ENCODE data around the gene NSD1.

NSD1 gene

GRCh38 chr5:177097016-177097985 is 36.3 kb upstream of the NSD1 start:
- no peak for DNase-seq (ENCODE audit: low read depth)

- DNase-seq (ENCODE audit: low read depth) = no peak
Observed at GRCh38 chr5:177098120-177098469, 35.5 kb upstream of the NSD1 start.

- DNase-seq (ENCODE audit: low read depth) = no peak
Observed at GRCh38 chr5:177098470-177099141, 35.0 kb upstream of the NSD1 start.

GRCh38 chr5:177099422-177100093 is 34.0 kb upstream of the NSD1 start:
- DNase-seq (ENCODE audit: low read depth) = no peak

- peak; percentile 67 for DNase-seq (ENCODE audit: low read depth)
Observed at GRCh38 chr5:177100714-177101121, 32.9 kb upstream of the NSD1 start.

GRCh38 chr5:177103523-177104253 is 29.9 kb upstream of the NSD1 start:
- no peak for DNase-seq (ENCODE audit: low read depth)

GRCh38 chr5:177105691-177106476 is 27.7 kb upstream of the NSD1 start:
- DNase-seq (ENCODE audit: low read depth) = no peak

- DNase-seq (ENCODE audit: low read depth) = no peak
Observed at GRCh38 chr5:177107159-177107558, 26.4 kb upstream of the NSD1 start.

GRCh38 chr5:177109810-177110209 is 23.8 kb upstream of the NSD1 start:
- no peak for DNase-seq (ENCODE audit: low read depth)

- peak; percentile 67 for DNase-seq (ENCODE audit: low read depth)
Observed at GRCh38 chr5:177111720-177112394, 21.7 kb upstream of the NSD1 start.

GRCh38 chr5:177112589-177113220 is 20.9 kb upstream of the NSD1 start:
- no peak for DNase-seq (ENCODE audit: low read depth)

GRCh38 chr5:177113566-177114424 is 19.8 kb upstream of the NSD1 start:
- DNase-seq (ENCODE audit: low read depth) = peak; percentile 80

GRCh38 chr5:177116631-177117373 is 16.8 kb upstream of the NSD1 start:
- no peak for DNase-seq (ENCODE audit: low read depth)

- DNase-seq (ENCODE audit: low read depth) = no peak
Observed at GRCh38 chr5:177117441-177118045, 16.0 kb upstream of the NSD1 start.

GRCh38 chr5:177122566-177122965 is 11.0 kb upstream of the NSD1 start:
- DNase-seq (ENCODE audit: low read depth) = no peak

- no peak for DNase-seq (ENCODE audit: low read depth)
Observed at GRCh38 chr5:177123789-177124485, 9.6 kb upstream of the NSD1 start.

- no peak for DNase-seq (ENCODE audit: low read depth)
Observed at GRCh38 chr5:177124486-177124991, 9.0 kb upstream of the NSD1 start.
